AG04450 (cell line): ENCODE results near the gene SLC6A20. TPM values are rescaled to one million over a fixed set of nuclear protein-coding genes. Genes with fewer than 3 reads are reported as not detected.

ENCODE experiments used
- CTCF ChIA-PET: fragments of 300-600, 350-600 bp; formaldehyde crosslinking; extraction: SDS; loops from one replicate; lab custom pipeline; 2022; ENCODE audit warnings: antibody characterized with exemption, inconsistent platforms; lab: Charles Lee
- POLR2A ChIA-PET: fragments of 350-600 bp; formaldehyde crosslinking; extraction: SDS; loops from one replicate; lab custom pipeline; 2021; ENCODE audit warnings: antibody characterized with exemption, inconsistent platforms; lab: Yijun Ruan, JAX
- DNase-seq: peaks from one replicate; pipeline ENCODE4 v3.0.0-alpha.2; 2011; ENCODE audit warnings: low read depth, low spot score
- H3K27ac ChIP-seq: one replicate; pipeline ENCODE4 v1.5.1; 2012; ENCODE audit warnings: low read depth, low read length, control low read depth
- H3K27me3 ChIP-seq: one replicate; pipeline ENCODE4 v1.6.0; 2012; ENCODE audit warnings: low read length; ENCODE audit not compliant: control insufficient read depth, insufficient read depth
- H3K4me3 ChIP-seq: 2 replicates; pipeline ENCODE4 v1.5.1; 2011; ENCODE audit warnings: mild to moderate bottlenecking, low read depth, low read length, control low read depth
- H3K9me3 ChIP-seq: 2 replicates; pipeline ENCODE4 v1.5.1; 2012; ENCODE audit warnings: low read length; ENCODE audit not compliant: control insufficient read depth, insufficient read depth
- CTCF ChIP-seq: IDR thresholded peaks from 2 replicates; pipeline ENCODE4 v1.5.1; 2011; ENCODE audit warnings: low read depth, low read length, control low read depth, inconsistent platforms
- polyA plus RNA-seq: library from polyadenylated mRNA; depleted of rRNA; stranded (reverse); fragments of >200 nt; gene quantifications from 2 replicates; pipeline ENCODE4 v1.2.3, GENCODE V29; 2011

Gene SLC6A20
- polyA plus RNA-seq, 1 experiment = not detected

- H3K27me3 ChIP-seq = no peaks in the 10 kb centered on the region
- ChIA-PET POLR2A (interaction anchor here (1.5 kb wide), 1 partner anchor 60 kb away, joined by 5 read pairs; no protein-coding TSS in a partner anchor), CTCF (interaction anchor here (0.9 kb wide), 1 partner anchor 212 kb away, joined by 3 read pairs; no protein-coding TSS in a partner anchor)
- H3K4me3 ChIP-seq = no peak overlapping the region
- DNase-seq = peak; percentile 20
- no peak overlapping the region for H3K27ac ChIP-seq
- no peaks in the 10 kb centered on the region for H3K9me3 ChIP-seq
- TF ChIP-seq CTCF = no peak
Measured at GRCh38 chr3:45719655-45720487, 76.5 kb downstream of the SLC6A20 start.

DNA sequence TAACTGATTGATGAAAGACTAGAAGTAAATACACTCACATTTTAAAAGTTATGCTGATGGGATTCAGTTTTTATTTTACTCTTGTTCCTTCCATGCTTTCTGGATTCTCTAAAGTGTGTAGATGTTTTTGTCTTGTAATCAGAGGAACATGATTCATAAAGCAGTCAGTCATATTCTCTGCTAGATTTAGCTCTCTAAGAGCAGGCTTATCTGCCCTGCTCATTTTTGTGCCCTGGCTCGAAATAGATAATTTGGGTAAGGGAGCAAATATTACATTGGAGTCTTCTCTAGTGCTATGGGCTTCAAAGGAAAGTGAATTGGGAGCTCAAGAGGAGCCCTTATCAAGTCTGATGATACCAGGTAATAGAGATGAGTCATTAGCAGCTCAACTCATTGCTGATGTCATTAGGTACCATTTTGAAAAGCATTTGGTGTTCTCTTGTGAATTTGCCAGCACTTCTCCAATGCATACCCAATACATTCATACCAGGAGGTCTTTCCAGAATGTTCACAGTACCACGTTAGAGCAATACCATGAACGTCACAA is 79.5 kb downstream of the SLC6A20 start:
- Histone ChIP-seq H3K9me3 (no peaks in the 10 kb centered on the region), H3K27me3 (no peaks in the 10 kb centered on the region), H3K27ac (no peak overlapping the region), H3K4me3 (no peak overlapping the region)
- no peak for TF ChIP-seq CTCF
- DNase-seq = no peak
- ChIA-PET CTCF (interaction anchor here (0.5 kb wide), 1 partner anchor 277 kb away, joined by 3 read pairs; no protein-coding TSS in a partner anchor), POLR2A (no interaction called here)

- Histone ChIP-seq H3K9me3 (no peaks in the 10 kb centered on the region), H3K27ac (no peak overlapping the region), H3K27me3 (no peaks in the 10 kb centered on the region), H3K4me3 (no peak overlapping the region)
- no peak for DNase-seq
- no peak for TF ChIP-seq CTCF
- CTCF ChIA-PET = interaction anchor here (0.6 to 1.4 kb wide), 5 partner anchors 56 to 677 kb away, joined by 3 to 4 read pairs (median 3); no protein-coding TSS in a partner anchor
- POLR2A ChIA-PET = interaction anchor here (0.7 kb wide), 1 partner anchor 10 kb away, joined by 3 read pairs; no protein-coding TSS in a partner anchor
Measured at GRCh38 chr3:45715945-45716344, 80.4 kb downstream of the SLC6A20 start.

DNA sequence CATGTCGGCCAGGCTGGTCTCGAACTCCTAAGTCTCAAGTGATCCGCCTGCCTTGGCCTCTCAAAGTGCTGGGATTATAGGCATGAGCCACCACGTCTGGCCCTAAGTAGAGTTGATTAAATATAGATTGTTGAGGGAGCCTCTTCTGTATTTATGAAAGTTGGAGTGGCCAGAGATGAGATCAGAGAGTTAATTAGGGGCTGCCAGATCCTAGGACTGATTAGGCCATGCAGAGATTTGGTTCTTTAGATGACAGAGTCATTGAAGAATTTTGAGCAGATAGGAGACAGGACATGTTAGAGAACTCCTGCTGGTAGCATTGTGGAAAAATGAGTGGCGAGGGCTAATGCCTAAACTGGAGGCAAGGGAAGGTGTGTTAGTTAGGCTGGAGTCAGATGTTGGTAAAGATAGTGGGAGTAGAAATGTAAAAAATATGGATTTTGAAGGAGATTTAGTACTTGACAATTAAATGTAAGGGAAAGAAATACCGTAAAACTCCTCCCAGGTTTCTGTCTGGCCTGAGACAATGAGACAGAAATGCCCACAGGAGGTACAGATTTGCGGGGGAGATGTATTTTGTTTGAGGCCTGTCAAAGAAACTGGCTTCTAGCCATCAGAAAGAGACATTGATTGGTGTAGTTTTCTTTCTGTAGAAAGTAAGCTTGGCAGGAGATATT is 83.8 kb downstream of the SLC6A20 start:
- ChIA-PET CTCF (no interaction called here), POLR2A (no interaction called here)
- no peak for DNase-seq
- Histone ChIP-seq H3K27me3 (no peaks in the 10 kb centered on the region), H3K9me3 (no peaks in the 10 kb centered on the region), H3K27ac (no peak overlapping the region), H3K4me3 (no peak overlapping the region)
- TF ChIP-seq CTCF = no peak
